Progenitor cell of endocrine pancreas (in vitro differentiated cells): ENCODE results near the gene HKDC1. TPM values are rescaled to one million over a fixed set of nuclear protein-coding genes. Genes with fewer than 3 reads are reported as not detected.

Experiments
- DNase-seq: peaks from one replicate; pipeline ENCODE4 v3.0.0; 2021; ENCODE audit warnings: low spot score; ENCODE audit not compliant: unreplicated experiment
- H3K27ac Mint-ChIP-seq: 2 replicates; pipeline ENCODE4 v1.8.0; 2021; ENCODE audit warnings: mild to moderate bottlenecking, moderate library complexity, mixed read lengths
- H3K27me3 Mint-ChIP-seq: 2 replicates; pipeline ENCODE4 v1.8.0; 2021; ENCODE audit warnings: mixed read lengths
- H3K36me3 Mint-ChIP-seq: 2 replicates; pipeline ENCODE4 v1.8.0; 2022; ENCODE audit warnings: mixed read lengths; ENCODE audit not compliant: insufficient read depth
- H3K4me1 Mint-ChIP-seq: 2 replicates; pipeline ENCODE4 v1.8.0; 2021; ENCODE audit warnings: low read depth, mixed read lengths
- H3K4me3 Mint-ChIP-seq: 2 replicates; pipeline ENCODE4 v1.8.0; 2021; ENCODE audit warnings: low read depth, mild to moderate bottlenecking, moderate library complexity, mixed read lengths
- H3K9me3 Mint-ChIP-seq: 2 replicates; pipeline ENCODE4 v1.8.0; 2021; ENCODE audit warnings: low read depth, mixed read lengths
- total RNA-seq: library from RNA; stranded (reverse); gene quantifications from 2 replicates; pipeline ENCODE4 v1.2.1, GENCODE V29; 2021
- TF ChIP-seq, protein P1 (sequence below): fragments of 200-600 bp; sonication (generic); IDR thresholded peaks from one replicate; pipeline ENCODE4 v1.5.0; 2021; ENCODE audit warnings: antibody characterized with exemption, mild to moderate bottlenecking; ENCODE audit not compliant: unreplicated experiment

HKDC1 gene
- total RNA-seq, 1 donor from 2014 or later = 4.1 TPM

DNA sequence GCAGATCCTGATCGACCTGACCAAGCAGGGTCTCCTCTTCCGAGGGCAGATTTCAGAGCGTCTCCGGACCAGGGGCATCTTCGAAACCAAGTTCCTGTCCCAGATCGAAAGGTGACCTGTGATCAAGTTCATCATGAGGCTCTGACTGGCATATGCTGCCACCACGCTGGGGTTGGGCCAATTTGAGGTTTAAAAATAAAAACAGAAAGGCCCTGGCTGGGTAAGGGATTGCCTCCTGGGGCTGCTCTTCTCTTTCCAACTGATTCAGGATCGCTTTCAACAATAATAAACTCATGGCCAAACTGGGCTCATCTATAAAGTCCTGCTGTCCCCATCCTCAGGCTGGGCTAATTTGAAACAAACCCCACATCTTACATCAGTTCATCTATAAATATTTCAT, 41.1 kb downstream of the HKDC1 start:
- no peaks in the 10 kb centered on the region for H3K9me3 Mint-ChIP-seq
- H3K4me1 Mint-ChIP-seq = no peaks in the 10 kb centered on the region

DNA sequence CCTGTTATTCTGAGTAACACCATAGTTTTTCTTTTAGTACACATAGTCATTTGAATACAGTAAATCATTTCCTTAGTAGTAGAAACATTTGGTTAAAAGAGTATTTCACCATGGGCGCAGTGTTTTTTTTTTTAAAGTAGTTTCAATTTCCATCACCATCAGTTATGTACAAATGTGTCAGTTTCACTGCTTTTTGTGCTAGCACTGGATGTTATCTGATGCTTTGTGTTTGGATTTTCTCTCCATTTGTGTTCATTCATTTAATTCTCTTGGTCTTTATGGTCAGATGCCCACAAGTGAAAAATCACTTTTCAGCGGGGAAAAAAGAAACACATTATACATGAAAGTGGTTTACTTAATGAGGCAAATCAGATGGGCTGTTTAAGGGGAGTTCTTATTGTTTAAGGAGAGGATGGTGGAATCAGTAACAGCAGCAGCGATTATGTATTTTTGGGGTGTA, 42.2 kb downstream of the HKDC1 start:
- no peak overlapping the region for H3K27ac Mint-ChIP-seq
- H3K36me3 Mint-ChIP-seq = no peaks in the 10 kb centered on the region

More for the DNA sequence above, 41.1 kb downstream of the HKDC1 start:
- TF ChIP-seq, protein P1, sequence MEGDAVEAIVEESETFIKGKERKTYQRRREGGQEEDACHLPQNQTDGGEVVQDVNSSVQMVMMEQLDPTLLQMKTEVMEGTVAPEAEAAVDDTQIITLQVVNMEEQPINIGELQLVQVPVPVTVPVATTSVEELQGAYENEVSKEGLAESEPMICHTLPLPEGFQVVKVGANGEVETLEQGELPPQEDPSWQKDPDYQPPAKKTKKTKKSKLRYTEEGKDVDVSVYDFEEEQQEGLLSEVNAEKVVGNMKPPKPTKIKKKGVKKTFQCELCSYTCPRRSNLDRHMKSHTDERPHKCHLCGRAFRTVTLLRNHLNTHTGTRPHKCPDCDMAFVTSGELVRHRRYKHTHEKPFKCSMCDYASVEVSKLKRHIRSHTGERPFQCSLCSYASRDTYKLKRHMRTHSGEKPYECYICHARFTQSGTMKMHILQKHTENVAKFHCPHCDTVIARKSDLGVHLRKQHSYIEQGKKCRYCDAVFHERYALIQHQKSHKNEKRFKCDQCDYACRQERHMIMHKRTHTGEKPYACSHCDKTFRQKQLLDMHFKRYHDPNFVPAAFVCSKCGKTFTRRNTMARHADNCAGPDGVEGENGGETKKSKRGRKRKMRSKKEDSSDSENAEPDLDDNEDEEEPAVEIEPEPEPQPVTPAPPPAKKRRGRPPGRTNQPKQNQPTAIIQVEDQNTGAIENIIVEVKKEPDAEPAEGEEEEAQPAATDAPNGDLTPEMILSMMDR = no peak
- no peak for DNase-seq
- Mint-ChIP-seq H3K36me3 (no peaks in the 10 kb centered on the region), H3K27me3 (peaks cover 11% of the 10 kb centered on the region), H3K4me3 (no peak overlapping the region), H3K27ac (no peak overlapping the region)

DNA sequence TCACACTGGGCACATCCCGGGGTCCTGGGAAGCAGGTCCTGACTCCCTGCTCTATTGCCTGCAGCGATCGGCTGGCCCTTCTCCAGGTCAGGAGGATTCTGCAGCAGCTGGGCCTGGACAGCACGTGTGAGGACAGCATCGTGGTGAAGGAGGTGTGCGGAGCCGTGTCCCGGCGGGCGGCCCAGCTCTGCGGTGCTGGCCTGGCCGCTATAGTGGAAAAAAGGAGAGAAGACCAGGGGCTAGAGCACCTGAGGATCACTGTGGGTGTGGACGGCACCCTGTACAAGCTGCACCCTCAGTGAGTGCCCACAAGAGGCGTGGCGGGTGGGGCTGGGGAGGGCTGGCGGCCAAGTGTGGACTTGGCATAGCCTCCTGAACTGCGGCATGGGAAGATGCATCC, 45.4 kb downstream of the HKDC1 start:
- TF ChIP-seq, protein P1 = no peak
- Mint-ChIP-seq H3K4me3 (no peak overlapping the region), H3K27ac (no peak overlapping the region), H3K36me3 (no peaks in the 10 kb centered on the region), H3K4me1 (no peaks in the 10 kb centered on the region), H3K27me3 (peaks cover 20% of the 10 kb centered on the region), H3K9me3 (no peaks in the 10 kb centered on the region)
- DNase-seq = no peak

More for the DNA sequence above, 42.2 kb downstream of the HKDC1 start:
- no peak overlapping the region for H3K4me3 Mint-ChIP-seq
- H3K9me3 Mint-ChIP-seq = no peaks in the 10 kb centered on the region
- TF ChIP-seq, protein P1 = no peak
- no peak for DNase-seq
- no peaks in the 10 kb centered on the region for H3K4me1 Mint-ChIP-seq
- H3K27me3 Mint-ChIP-seq = peaks cover 17% of the 10 kb centered on the region

DNA sequence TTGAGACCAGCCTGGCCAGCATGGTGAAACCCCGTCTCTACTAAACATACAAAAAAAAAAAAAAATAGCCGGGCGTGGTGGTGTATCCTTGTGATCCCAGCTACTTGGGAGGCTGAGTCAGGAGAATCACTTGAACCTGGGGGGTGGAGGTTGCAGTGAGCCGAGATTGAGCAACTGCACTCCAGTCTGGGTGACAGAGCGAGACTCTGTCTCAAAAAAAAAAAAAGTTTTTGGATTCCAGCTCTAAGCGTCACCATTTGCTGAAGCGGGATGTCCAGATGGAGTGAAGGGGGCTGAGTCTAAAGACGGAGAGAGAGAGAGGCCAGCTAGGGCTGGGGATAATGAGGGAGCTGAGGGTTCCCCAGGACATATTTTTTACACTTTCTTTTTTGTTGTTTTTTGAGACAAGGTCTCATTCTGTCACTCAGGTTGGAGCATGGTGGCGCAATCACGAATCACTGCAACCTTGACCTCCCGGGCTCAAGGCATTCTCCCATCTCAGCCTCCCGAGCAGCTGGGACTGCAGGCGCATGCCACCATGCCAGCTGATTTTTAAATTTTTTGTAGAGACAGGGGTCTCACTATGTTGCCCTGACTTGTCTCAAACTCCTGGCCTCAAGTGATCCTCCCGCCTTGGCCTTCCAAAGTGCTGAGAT, 48.8 kb downstream of the HKDC1 start:
- no peak overlapping the region for H3K4me3 Mint-ChIP-seq
- no peaks in the 10 kb centered on the region for H3K9me3 Mint-ChIP-seq
- TF ChIP-seq, protein P1 = no peak
- DNase-seq = no peak
- H3K4me1 Mint-ChIP-seq = no peaks in the 10 kb centered on the region
- H3K27me3 Mint-ChIP-seq = peaks cover 21% of the 10 kb centered on the region
- no peaks in the 10 kb centered on the region for H3K36me3 Mint-ChIP-seq
- H3K27ac Mint-ChIP-seq = no peak overlapping the region

DNA sequence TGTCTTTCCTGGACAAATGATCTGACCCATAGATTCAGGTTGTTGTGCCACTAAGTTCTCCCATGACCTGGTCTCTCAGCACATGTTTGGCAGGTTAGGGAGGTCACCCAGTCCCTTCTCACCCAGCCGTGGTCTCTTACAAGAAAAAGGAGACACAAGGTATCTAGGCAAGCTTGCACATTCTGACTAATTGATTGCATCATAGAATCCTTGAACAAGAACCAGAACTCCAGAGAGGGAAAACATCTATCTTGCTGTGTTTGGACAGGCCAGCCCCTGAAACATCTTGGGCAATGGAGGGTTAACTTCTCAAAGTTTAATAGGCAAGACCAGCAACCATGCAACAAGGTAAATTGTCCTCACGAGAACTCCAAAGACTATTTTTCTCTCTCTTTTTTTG, 49.6 kb downstream of the HKDC1 start:
- Mint-ChIP-seq H3K4me1 (no peaks in the 10 kb centered on the region), H3K4me3 (no peak overlapping the region), H3K27me3 (peaks cover 20% of the 10 kb centered on the region), H3K27ac (no peak overlapping the region), H3K36me3 (no peaks in the 10 kb centered on the region), H3K9me3 (no peaks in the 10 kb centered on the region)
- TF ChIP-seq, protein P1 = no peak
- no peak for DNase-seq
